CD4-positive, alpha-beta T cell (primary cell): ENCODE results near the gene NUP133. TPM values are rescaled to one million over a fixed set of nuclear protein-coding genes. Genes with fewer than 3 reads are reported as not detected.

ENCODE experiments used
- ATAC-seq: fragments of 200-7000 bp; cut with Tn5 transposase; one replicate; pipeline ENCODE4 v1.10.0; 2022; ENCODE audit warnings: mild to moderate bottlenecking; ENCODE audit not compliant: poor library complexity
- CTCF ChIA-PET: fragments of 350-600 bp; sonication (Branson Sonifier 250); formaldehyde crosslinking; loops from one replicate; lab custom pipeline; 2021; ENCODE audit warnings: antibody characterized with exemption, inconsistent platforms; lab: Charles Lee
- POLR2A ChIA-PET: fragments of 350-600 bp; sonication (Branson Sonifier 250); formaldehyde crosslinking; loops from one replicate; lab custom pipeline; 2021; ENCODE audit warnings: antibody characterized with exemption, inconsistent platforms; lab: Charles Lee
- DNase-seq, 14 experiments: peaks; one replicate each; pipeline ENCODE4 v3.0.0-alpha.2; 2013 to 2020; ENCODE audit warnings: mixed read lengths in 2 of 14
- H3K27ac ChIP-seq, 2 donors: one replicate each; pipeline versions ENCODE4 v1.5.1 to v1.7.0; 2013; ENCODE audit warnings: low read length in 2 of 2, low read depth in 1 of 2, mild to moderate bottlenecking in 1 of 2
- H3K27me3 ChIP-seq, 2 experiments: 1 replicate in 1 of 2; 2 replicates in 1 of 2; pipeline versions ENCODE4 v1.6.1 to v1.7.0; 2013; ENCODE audit warnings: low read length in 2 of 2, control low read depth in 1 of 2, mild to moderate bottlenecking in 1 of 2, moderate library complexity in 1 of 2; ENCODE audit not compliant: insufficient read depth in 2 of 2, control insufficient read depth in 1 of 2
- H3K36me3 ChIP-seq: one replicate; pipeline ENCODE4 v1.6.1; 2013; ENCODE audit warnings: low read length, control low read depth; ENCODE audit not compliant: insufficient read depth
- H3K4me1 ChIP-seq: one replicate; pipeline ENCODE4 v1.6.1; 2013; ENCODE audit warnings: low read length, control low read depth; ENCODE audit not compliant: insufficient read depth
- H3K4me3 ChIP-seq: one replicate; pipeline ENCODE4 v1.5.1; 2013; ENCODE audit warnings: mild to moderate bottlenecking, low read length, moderate library complexity
- H3K9me3 ChIP-seq, 2 experiments: 1 replicate in 1 of 2; 2 replicates in 1 of 2; pipeline versions ENCODE4 v1.6.1 to v1.7.0; 2013; ENCODE audit warnings: low read length in 2 of 2, mild to moderate bottlenecking in 2 of 2, control low read depth in 1 of 2, moderate library complexity in 1 of 2; ENCODE audit not compliant: control insufficient read depth in 1 of 2, insufficient read depth in 1 of 2
- H3K27ac Mint-ChIP-seq: one replicate; pipeline ENCODE4 v1.8.0; 2020; ENCODE audit warnings: mixed read lengths
- H3K27me3 Mint-ChIP-seq: one replicate; pipeline ENCODE4 v1.8.0; 2021; ENCODE audit warnings: mixed read lengths
- H3K36me3 Mint-ChIP-seq: one replicate; pipeline ENCODE4 v1.8.0; 2021; ENCODE audit warnings: low read depth, mixed read lengths
- H3K4me1 Mint-ChIP-seq: one replicate; pipeline ENCODE4 v1.8.0; 2021; ENCODE audit warnings: low read depth, mixed read lengths
- H3K4me3 Mint-ChIP-seq: one replicate; pipeline ENCODE4 v1.8.0; 2020; ENCODE audit warnings: mild to moderate bottlenecking, mixed read lengths
- H3K9me3 Mint-ChIP-seq: one replicate; pipeline ENCODE4 v1.8.0; 2020; ENCODE audit warnings: mixed read lengths
- CTCF ChIP-seq: fragments of 200-600 bp; IDR thresholded peaks from one replicate; pipeline ENCODE4 v1.8.0; 2022; ENCODE audit warnings: antibody characterized with exemption, mild to moderate bottlenecking
- intact Hi-C, 2 experiments: fragments of 100-400 bp; cut with DNase I in 1 of 2; cut with micrococcal nuclease in 1 of 2; formaldehyde crosslinking; loops; one replicate each; pipeline versions ENCODE4 v1.15.1 to v1.9.0; 2023 to 2025; cut with DNase I, micrococcal nuclease
- total RNA-seq, 174 experiments: library from RNA in 2 of 174; stranded (reverse) in 2 of 174; gene quantifications; one replicate each; pipeline ENCODE4 v1.2.3 and lab custom pipeline; 2021 to 2026

Gene NUP133
- total RNA-seq, 2 experiments from 2014 or later, result 42.0 to 45.3 TPM

- peak overlapping the region; percentile 97 for H3K4me3 Mint-ChIP-seq
- peaks cover 28% of the 10 kb centered on the region for H3K36me3 Mint-ChIP-seq
- Histone ChIP-seq H3K27ac (peak overlapping the region; percentile 90 to 93), H3K4me1 (peaks cover 19% of the 10 kb centered on the region), H3K36me3 (no peaks in the 10 kb centered on the region), H3K27me3 (no peaks in the 10 kb centered on the region), H3K4me3 (peak overlapping the region; percentile 98), H3K9me3 (no peaks in the 10 kb centered on the region)
- ChIA-PET POLR2A (interaction anchor here (1.0 to 3.3 kb wide), 10 partner anchors 11 to 1829 kb away, joined by 3 to 49 read pairs (median 3); partner anchors contain the start of genes ABCB10, CCSAP, EXOC8 and SPRTN), CTCF (interaction anchor here (1.0 to 1.3 kb wide), 2 partner anchors 50 to 251 kb away, joined by 3 to 4 read pairs; partner anchors contain the start of gene ABCB10)
- ATAC-seq, result no peak
- H3K4me1 Mint-ChIP-seq, result peaks cover 33% of the 10 kb centered on the region
- peak overlapping the region; percentile 97 for H3K27ac Mint-ChIP-seq
- no peaks in the 10 kb centered on the region for H3K9me3 Mint-ChIP-seq
- intact Hi-C loops, result loop anchor here (2.0 to 10.0 kb wide), 7 partner anchors 48 to 1364 kb away; partner anchors contain the start of genes ABCB10 (in 2 of the 2), COG2 (in 1 of the 2), GALNT2 (in 1 of the 2) and GJC2 (in 1 of the 2)
- TF ChIP-seq CTCF, result no peak
- no peaks in the 10 kb centered on the region for H3K27me3 Mint-ChIP-seq
- DNase-seq, result peak in 3 of 14 experiments; percentile 5 to 29 (median 25)
These were observed 739 bp upstream of the NUP133 start for GRCh38 chr1:229508823-229509337.

- Mint-ChIP-seq H3K4me1 (peaks cover 33% of the 10 kb centered on the region), H3K9me3 (no peaks in the 10 kb centered on the region), H3K4me3 (peak overlapping the region; percentile 97), H3K27ac (peak overlapping the region; percentile 97), H3K27me3 (no peaks in the 10 kb centered on the region), H3K36me3 (peaks cover 33% of the 10 kb centered on the region)
- H3K36me3 ChIP-seq, result peaks cover 4% of the 10 kb centered on the region
- ChIA-PET POLR2A (interaction anchor here (0.7 to 3.3 kb wide), 6 partner anchors 10 to 236 kb away, joined by 3 to 49 read pairs (median 4); partner anchors contain the start of genes ABCB10, CCSAP and URB2), CTCF (interaction anchor here (0.9 kb wide), 1 partner anchor 52 kb away, joined by 3 read pairs; no protein-coding TSS in a partner anchor)
- TF ChIP-seq CTCF, result no peak
- no peaks in the 10 kb centered on the region for H3K9me3 ChIP-seq
- H3K27me3 ChIP-seq, result no peaks in the 10 kb centered on the region
- H3K27ac ChIP-seq, result peak overlapping the region; percentile 90 to 93
- ATAC-seq (no peak), DNase-seq (no peak)
- peaks cover 19% of the 10 kb centered on the region for H3K4me1 ChIP-seq
- peak overlapping the region; percentile 98 for H3K4me3 ChIP-seq
- intact Hi-C loops, result loop anchor here (5.0 to 10.0 kb wide), 6 partner anchors 50 to 1363 kb away; partner anchors contain the start of genes ABCB10 (in 2 of the 2), COG2 (in 1 of the 2), GALNT2 (in 1 of the 2) and GJC2 (in 1 of the 2)
These were observed 639 bp downstream of the NUP133 start for GRCh38 chr1:229507502-229507901.

DNA sequence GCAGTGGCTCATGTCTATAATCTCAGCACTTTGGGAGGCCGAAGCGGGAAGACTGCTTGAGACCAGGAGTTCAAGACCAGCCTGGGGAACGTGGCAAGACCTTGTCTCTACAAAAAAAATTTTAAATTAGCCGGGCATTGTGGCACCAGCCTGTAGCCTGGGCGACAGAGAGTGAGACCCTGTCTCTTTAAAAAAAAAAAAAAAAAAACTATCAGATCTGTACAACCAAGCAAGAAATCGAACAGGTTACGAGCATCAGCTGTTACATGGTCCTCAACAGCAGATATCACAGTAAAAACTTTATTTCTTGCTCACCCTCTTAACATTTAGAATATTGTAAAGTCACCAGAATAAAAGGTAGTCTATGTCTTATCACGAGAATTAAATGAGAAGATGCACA is 1.5 kb downstream of the NUP133 start:
- DNase-seq (no peak), ATAC-seq (no peak)
- CTCF ChIA-PET, result interaction anchor here (0.7 to 1.6 kb wide), 3 partner anchors 8 to 1699 kb away, joined by 3 to 7 read pairs (median 4); partner anchors contain the start of gene RAB4A
- Mint-ChIP-seq H3K27me3 (no peaks in the 10 kb centered on the region), H3K36me3 (peaks cover 37% of the 10 kb centered on the region), H3K4me3 (peak overlapping the region; percentile 97), H3K27ac (peak overlapping the region; percentile 97), H3K9me3 (no peaks in the 10 kb centered on the region), H3K4me1 (peaks cover 33% of the 10 kb centered on the region)
- peaks cover 19% of the 10 kb centered on the region for H3K4me1 ChIP-seq
- intact Hi-C loops, result loop anchor here (5.0 to 10.0 kb wide), 6 partner anchors 51 to 1362 kb away; partner anchors contain the start of genes ABCB10 (in 2 of the 2), COG2 (in 1 of the 2), GALNT2 (in 1 of the 2) and GJC2 (in 1 of the 2)
- no peak for TF ChIP-seq CTCF
- POLR2A ChIA-PET, result interaction anchor here (3.3 kb wide), 1 partner anchor 51 kb away, joined by 49 read pairs; the partner anchor contains the start of gene ABCB10
- H3K36me3 ChIP-seq, result peaks cover 8% of the 10 kb centered on the region
- H3K4me3 ChIP-seq, result no peak overlapping the region
- H3K27ac ChIP-seq, result no peak overlapping the region
- no peaks in the 10 kb centered on the region for H3K9me3 ChIP-seq
- H3K27me3 ChIP-seq, result no peaks in the 10 kb centered on the region
